Measurements from ENCODE around the gene B4GALNT2.
"Not testable (repeated sequence)": the region's sequence is repeated elsewhere in the genome, so short reads cannot be mapped to it uniquely, and the experiment has no call there.

B4GALNT2 gene

GRCh38 chr17:49121696-49122292, 10.8 kb upstream of the B4GALNT2 start:
- no peak overlapping the region for H3K4me3 ChIP-seq
- intact Hi-C loops (cut with DNase I; ENCODE audit: low total_unique reads) = no loop called here
- no peak for DNase-seq
- no peaks in the 10 kb centered on the region for H3K4me1 ChIP-seq
- no peaks in the 10 kb centered on the region for H3K9me3 ChIP-seq
- H3K27me3 ChIP-seq = peaks cover 0 to 32% of the 10 kb centered on the region in 2 donors
- TF ChIP-seq CTCF (IDR thresholded peaks at IDR 0.05) = no peak
- no peaks in the 10 kb centered on the region for H3K36me3 ChIP-seq
- H3K27ac ChIP-seq = no peak overlapping the region

GRCh38 chr17:49122566-49122965, 10.0 kb upstream of the B4GALNT2 start:
- no peak overlapping the region for H3K27ac ChIP-seq
- H3K36me3 ChIP-seq = no peaks in the 10 kb centered on the region
- no peak for DNase-seq
- no peaks in the 10 kb centered on the region for H3K4me1 ChIP-seq
- intact Hi-C loops (cut with DNase I; ENCODE audit: low total_unique reads) = no loop called here
- no peak for TF ChIP-seq CTCF (IDR thresholded peaks at IDR 0.05)
- H3K4me3 ChIP-seq = no peak overlapping the region
- no peaks in the 10 kb centered on the region for H3K9me3 ChIP-seq
- H3K27me3 ChIP-seq = peaks cover 0 to 24% of the 10 kb centered on the region in 2 donors

DNA sequence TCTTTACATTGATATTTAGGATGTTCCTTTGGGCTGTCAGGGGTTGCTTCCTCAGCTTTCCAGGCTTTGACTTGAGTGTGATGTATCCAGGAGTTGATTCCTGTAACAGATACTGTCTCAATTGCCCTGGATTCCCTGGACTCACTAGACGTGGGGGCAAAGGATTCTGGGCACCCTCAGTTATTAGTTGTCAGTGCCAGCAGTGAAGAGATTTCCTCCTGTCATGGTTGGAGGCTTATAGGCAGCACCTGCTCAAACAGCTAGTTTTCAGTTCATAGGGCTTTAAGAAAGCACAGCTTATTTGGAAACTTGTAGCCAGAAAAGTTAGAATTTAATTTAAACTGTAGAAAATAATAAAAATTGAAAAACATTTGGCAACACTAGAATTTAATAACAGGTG, 9.5 kb upstream of the B4GALNT2 start:
- intact Hi-C loops (cut with DNase I; ENCODE audit: low total_unique reads) = no loop called here
- no peak for DNase-seq
- no peaks in the 10 kb centered on the region for H3K9me3 ChIP-seq
- no peaks in the 10 kb centered on the region for H3K36me3 ChIP-seq
- no peak for TF ChIP-seq CTCF (IDR thresholded peaks at IDR 0.05)
- peaks cover 0 to 20% of the 10 kb centered on the region in 2 donors for H3K27me3 ChIP-seq
- H3K4me1 ChIP-seq = no peaks in the 10 kb centered on the region
- H3K4me3 ChIP-seq = no peak overlapping the region
- no peak overlapping the region for H3K27ac ChIP-seq

- no peaks in the 10 kb centered on the region for H3K4me1 ChIP-seq
- no peak for DNase-seq
- H3K27me3 ChIP-seq = peaks cover 0 to 21% of the 10 kb centered on the region in 2 donors
- intact Hi-C loops (cut with DNase I; ENCODE audit: low total_unique reads) = no loop called here
- no peaks in the 10 kb centered on the region for H3K36me3 ChIP-seq
- no peak overlapping the region for H3K27ac ChIP-seq
- no peak overlapping the region for H3K4me3 ChIP-seq
- TF ChIP-seq CTCF (IDR thresholded peaks at IDR 0.05) = no peak
- peaks cover 0 to 12% (median 0%) of the 10 kb centered on the region in 3 donors for H3K9me3 ChIP-seq
These were observed 7.1 kb upstream of the B4GALNT2 start for GRCh38 chr17:49125449-49125848.

- Histone ChIP-seq H3K27me3 (peaks cover 0 to 24% of the 10 kb centered on the region in 2 donors), H3K9me3 (peaks cover 0 to 12% (median 0%) of the 10 kb centered on the region in 3 donors)
- H3K4me1 ChIP-seq; H3K4me3 ChIP-seq; DNase-seq; intact Hi-C loops (cut with DNase I; ENCODE audit: low total_unique reads); H3K36me3 ChIP-seq; H3K27ac ChIP-seq: not testable (repeated sequence)
These were observed 6.2 kb upstream of the B4GALNT2 start for GRCh38 chr17:49126183-49126859.

DNA sequence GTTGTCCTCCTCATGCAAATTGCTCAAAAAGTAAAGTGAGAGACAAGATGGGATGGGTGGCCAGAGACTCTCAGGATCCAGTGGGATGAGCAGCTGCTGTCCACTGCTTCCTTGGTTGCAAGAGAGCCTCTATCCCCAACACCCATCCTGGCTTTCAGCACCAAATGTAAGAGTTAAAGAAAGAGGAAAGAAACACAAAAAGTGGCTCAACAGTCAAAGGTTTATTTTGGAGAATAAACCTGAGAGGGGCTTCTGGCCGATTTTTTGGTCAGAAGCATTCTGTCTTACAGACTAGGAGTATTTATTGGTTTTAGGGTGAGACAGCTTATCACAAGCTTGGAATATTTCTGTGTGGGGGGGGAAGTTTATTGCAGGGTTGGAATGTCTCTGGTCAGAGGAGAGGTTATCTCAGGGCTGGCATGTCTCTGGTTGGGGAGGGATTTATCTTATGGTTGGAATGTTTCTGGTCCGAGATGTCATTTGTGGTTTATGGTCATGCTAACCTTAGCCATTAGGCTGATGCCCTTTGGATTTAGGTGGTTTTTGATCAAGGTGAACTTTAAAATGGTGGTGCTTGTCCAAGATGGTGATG, 3.1 kb upstream of the B4GALNT2 start:
- intact Hi-C loops (cut with DNase I; ENCODE audit: low total_unique reads); H3K27ac ChIP-seq; DNase-seq; H3K4me3 ChIP-seq; H3K36me3 ChIP-seq: not testable (repeated sequence)
- Histone ChIP-seq H3K4me1 (peaks cover 0 to 10% (median 7%) of the 10 kb centered on the region in 4 donors), H3K27me3 (peaks cover 0 to 53% of the 10 kb centered on the region in 2 donors), H3K9me3 (peaks cover 0 to 12% (median 0%) of the 10 kb centered on the region in 3 donors)

Data from tibial artery (tissue), 4 donors.